HG02759 (cell line): ENCODE measurements around the gene RTN4RL1.

Experiments
- ATAC-seq: cut with Tn5 transposase; IDR thresholded peaks from one replicate; pipeline ENCODE4 v1.9.1; 2021; ENCODE audit warnings: mild to moderate bottlenecking, moderate library complexity; ENCODE audit not compliant: unreplicated experiment

The RTN4RL1 gene

DNA sequence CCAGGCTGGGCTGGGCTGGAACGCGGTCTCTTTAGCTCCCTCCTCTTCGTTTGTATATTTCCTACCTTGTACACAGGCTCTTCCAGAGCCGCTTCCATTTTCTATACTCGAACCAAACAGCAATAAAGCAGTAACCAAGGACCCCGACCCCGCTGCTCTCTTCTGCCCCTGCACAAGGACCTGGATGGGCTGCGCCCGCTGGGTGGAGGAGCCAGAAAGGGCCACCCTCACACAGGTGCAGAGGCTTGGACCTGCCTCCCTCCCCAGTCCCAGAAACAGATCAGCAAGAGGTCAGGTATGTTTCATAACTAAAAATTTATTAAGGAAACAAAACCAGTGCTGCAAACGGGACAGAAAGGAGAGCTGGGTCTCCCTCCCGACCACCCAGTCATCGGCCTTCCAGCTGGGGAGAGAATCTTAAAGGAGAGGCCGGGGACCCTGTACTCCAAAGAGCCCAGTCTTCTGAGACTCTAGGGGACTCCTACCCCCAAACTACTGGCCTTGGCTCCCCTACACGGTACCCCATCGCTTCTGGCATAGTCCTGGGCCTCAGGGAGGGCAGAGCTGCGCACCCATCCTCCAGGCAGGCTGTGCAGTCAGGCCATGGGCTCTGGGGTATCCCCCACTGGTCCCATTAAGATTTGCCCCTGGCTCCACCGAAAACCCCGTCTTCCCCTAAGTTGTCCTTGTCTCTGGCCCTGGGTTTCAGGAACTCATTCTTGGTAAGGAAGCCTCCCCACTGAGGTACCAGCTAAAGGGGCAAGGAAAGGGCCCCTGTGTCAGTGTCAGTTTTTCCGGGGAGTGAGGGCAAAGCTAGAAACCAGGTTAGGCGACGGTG, 34.6 kb upstream of the RTN4RL1 start:
- no peak for ATAC-seq

DNA sequence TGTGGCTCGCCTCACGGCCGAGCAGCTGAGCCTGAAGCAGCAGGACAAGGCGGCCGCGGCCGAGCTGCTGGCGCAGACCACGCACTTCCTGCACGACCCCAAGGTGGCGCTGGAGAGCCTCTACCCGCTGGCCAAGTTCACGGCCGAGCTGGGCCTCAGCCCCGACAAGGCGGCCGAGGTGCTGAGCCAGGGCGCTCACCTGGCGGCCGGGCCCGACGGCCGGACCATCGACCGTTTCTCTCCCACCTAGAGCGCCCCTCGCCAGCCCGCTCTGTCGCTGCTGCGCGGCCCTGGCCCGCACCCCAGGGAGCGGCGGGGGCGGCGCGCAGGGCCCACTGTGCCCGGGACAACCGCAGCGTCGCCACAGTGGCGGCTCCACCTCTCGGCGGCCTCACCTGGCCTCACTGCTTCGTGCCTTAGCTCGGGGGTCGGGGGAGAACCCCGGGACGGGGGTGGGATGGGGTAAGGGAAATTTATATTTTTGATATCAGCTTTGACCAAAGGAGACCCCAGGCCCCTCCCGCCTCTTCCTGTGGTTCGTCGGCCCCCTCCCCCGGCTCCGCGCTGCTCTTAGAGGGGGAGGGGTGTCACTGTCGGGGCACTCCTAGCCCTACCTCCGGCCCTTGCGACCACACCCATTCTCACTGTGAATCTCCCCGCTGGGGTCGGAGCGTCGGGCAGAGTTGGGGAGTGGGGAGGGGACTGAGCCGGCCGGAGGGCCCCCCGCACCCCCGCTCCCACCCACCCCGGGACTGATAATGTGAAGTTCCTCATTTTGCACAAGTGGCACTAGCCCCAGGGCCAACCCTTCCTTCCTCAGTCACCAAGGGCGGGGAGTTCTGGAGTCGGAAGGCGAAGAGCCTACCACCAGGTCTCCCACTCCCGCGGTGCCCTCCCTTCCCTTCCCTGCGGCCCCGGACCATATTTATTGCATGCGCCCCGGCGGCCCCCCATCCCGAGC, 33.7 kb upstream of the RTN4RL1 start:
- no peak for ATAC-seq

DNA sequence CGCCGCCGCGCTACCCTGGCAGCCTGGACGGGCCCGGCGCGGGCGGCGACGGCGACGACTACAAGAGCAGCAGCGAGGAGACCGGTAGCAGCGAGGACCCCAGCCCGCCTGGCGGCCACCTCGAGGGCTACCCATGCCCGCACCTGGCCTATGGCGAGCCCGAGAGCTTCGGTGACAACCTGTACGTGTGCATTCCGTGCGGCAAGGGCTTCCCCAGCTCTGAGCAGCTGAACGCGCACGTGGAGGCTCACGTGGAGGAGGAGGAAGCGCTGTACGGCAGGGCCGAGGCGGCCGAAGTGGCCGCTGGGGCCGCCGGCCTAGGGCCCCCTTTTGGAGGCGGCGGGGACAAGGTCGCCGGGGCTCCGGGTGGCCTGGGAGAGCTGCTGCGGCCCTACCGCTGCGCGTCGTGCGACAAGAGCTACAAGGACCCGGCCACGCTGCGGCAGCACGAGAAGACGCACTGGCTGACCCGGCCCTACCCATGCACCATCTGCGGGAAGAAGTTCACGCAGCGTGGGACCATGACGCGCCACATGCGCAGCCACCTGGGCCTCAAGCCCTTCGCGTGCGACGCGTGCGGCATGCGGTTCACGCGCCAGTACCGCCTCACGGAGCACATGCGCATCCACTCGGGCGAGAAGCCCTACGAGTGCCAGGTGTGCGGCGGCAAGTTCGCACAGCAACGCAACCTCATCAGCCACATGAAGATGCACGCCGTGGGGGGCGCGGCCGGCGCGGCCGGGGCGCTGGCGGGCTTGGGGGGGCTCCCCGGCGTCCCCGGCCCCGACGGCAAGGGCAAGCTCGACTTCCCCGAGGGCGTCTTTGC, 32.8 kb upstream of the RTN4RL1 start:
- no peak for ATAC-seq

- no peak for ATAC-seq
These were observed 32.1 kb upstream of the RTN4RL1 start for GRCh38 chr17:2057175-2057759.

DNA sequence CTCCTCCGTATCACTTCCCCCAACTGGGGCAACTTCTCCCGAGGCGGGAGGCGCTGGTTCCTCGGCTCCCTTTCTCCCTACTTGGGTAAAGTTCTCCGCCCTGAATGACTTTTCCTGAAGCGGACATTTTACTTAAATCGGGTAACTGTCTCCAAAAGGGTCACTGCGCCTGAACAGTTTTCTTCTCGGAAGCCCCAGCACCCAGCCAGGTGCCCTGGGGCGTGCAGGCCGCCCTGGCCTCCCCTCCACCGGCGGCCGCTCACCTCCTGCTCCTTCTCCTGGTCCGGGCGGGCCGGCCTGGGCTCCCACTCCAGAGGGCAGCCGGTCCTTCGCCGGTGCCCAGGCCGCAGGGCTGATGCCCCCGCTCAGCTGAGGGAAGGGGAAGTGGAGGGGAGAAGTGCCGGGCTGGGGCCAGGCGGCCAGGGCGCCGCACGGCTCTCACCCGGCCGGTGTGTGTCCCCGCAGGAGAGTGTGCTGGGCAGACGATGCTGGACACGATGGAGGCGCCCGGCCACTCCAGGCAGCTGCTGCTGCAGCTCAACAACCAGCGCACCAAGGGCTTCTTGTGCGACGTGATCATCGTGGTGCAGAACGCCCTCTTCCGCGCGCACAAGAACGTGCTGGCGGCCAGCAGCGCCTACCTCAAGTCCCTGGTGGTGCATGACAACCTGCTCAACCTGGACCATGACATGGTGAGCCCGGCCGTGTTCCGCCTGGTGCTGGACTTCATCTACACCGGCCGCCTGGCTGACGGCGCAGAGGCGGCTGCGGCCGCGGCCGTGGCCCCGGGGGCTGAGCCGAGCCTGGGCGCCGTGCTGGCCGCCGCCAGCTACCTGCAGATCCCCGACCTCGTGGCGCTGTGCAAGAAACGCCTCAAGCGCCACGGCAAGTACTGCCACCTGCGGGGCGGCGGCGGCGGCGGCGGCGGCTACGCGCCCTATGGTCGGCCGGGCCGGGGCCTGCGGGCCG, 31.4 kb upstream of the RTN4RL1 start:
- no peak for ATAC-seq

- ATAC-seq = peak; percentile 3
These were observed 30.4 kb upstream of the RTN4RL1 start for GRCh38 chr17:2055292-2056205.

- peak; percentile 39 for ATAC-seq
These were observed 29.6 kb upstream of the RTN4RL1 start, which contains the start of gene HIC1 for GRCh38 chr17:2054512-2055291. TSS of gene HIC1 (plus strand) at chr17:2055103. CDS start at chr17:2056691, 1,588 bp downstream.

DNA sequence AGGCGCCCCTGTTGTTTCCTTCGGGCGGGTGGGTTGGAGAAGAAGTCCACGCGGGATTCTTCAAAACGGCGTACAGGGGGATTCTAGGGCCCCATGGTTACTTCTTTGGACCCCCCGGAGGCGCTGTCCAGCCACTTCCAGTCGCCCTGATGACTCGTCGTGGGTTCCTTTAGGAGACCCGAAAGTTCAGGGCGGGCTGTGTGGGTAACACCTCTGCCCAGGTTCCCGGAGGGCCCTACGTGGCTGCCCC, 29.1 kb upstream of the RTN4RL1 start:
- no peak for ATAC-seq

- no peak for ATAC-seq
These were observed 28.5 kb upstream of the RTN4RL1 start for GRCh38 chr17:2053380-2054261.

DNA sequence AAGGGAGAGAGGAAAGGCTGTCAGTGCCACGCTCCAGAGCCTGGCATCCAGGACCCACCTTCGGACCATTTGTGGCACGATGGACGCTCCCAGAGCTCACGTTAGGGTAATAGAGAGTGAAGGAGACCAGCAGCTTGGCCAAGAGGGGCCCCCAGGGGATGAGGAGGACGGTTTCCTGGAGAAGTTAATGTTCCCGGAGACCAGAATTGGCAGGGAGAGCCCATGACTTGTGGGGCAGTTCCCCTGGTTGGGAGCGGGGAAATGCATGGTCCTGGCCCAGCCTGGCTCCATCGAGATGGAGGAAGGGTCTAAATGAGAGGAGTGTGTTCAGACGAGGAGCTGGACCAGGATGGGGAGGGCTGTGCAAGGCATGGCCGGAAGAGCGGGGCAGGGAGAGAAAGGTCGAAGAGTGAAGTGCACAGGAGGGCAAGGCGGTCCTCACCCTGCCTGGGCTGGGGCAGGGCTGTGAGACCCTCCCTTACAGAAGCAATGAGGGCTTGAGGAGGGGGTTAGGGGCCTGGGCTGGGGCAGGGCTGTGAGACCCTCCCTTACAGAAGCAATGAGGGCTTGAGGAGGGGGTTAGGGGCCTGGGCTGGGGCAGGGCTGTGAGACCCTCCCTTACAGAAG, 26.9 kb upstream of the RTN4RL1 start:
- no peak for ATAC-seq

GRCh38 chr17:2051061-2051932, 26.2 kb upstream of the RTN4RL1 start:
- ATAC-seq = no peak

GRCh38 chr17:2050300-2051060, 25.3 kb upstream of the RTN4RL1 start:
- peak; percentile 14 for ATAC-seq

- ATAC-seq = peak; percentile 48
These were observed 24.5 kb upstream of the RTN4RL1 start for GRCh38 chr17:2049333-2050299.
